Measurements from ENCODE around the gene RASGEF1B.
"Not testable (repeated sequence)": the region's sequence is repeated elsewhere in the genome, so short reads cannot be mapped to it uniquely, and the experiment has no call there.

RASGEF1B gene

DNA sequence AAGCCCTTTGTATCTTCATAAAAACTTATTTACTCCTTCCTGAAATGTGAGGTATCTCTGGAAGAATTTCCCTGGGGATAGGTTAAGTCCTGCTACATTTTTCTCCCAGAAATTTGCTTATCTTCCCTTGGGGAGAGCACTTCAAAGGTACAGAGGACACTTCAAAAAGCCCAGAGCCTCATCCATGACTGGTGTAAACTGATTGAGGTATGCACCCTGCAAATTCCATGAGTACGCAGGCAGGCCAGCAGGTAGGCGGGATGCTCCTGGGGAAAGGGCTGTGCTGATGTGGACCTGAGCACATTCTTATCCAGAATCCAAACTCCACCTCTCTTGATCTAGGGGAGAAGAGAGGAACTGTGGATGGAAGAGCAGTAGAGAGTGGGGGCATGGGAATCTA lies 26.3 kb upstream of the RASGEF1B start:
- DNase-seq = no peak

GRCh38 chr4:81495345-81495744 lies 23.6 kb upstream of the RASGEF1B start:
- no peak for DNase-seq

GRCh38 chr4:81494031-81494431 lies 22.3 kb upstream of the RASGEF1B start:
- DNase-seq = no peak

DNA sequence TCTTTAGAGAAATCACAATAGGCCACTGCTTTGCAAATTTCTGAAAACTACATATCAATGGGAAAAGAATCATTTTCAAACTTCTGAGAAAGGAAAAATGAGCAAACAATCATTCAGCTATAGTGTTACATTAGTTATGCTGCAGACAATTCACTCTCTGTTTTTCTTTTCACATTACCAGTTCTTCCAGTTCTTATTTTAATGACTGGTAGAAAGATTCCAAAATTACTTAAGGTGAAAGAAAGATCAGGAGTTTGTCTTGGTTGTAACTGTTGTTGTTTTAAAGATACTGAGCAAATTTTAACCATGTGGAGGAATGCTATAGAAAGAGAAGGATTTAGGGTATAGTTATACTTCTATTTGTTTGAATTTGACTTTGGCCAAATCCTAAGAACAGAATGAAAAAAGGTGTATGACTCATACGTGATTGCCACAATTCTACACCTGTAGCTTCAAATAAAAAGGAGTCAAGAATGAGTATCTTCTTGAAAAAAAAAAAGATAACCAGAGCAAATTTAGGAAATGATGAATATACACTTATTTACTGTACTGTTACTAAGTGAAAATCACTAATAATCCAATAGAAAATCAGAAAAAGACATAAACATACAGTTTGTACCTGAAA lies 21.0 kb upstream of the RASGEF1B start:
- DNase-seq = no peak

GRCh38 chr4:81491943-81492342 lies 20.2 kb upstream of the RASGEF1B start:
- DNase-seq = no peak

DNA sequence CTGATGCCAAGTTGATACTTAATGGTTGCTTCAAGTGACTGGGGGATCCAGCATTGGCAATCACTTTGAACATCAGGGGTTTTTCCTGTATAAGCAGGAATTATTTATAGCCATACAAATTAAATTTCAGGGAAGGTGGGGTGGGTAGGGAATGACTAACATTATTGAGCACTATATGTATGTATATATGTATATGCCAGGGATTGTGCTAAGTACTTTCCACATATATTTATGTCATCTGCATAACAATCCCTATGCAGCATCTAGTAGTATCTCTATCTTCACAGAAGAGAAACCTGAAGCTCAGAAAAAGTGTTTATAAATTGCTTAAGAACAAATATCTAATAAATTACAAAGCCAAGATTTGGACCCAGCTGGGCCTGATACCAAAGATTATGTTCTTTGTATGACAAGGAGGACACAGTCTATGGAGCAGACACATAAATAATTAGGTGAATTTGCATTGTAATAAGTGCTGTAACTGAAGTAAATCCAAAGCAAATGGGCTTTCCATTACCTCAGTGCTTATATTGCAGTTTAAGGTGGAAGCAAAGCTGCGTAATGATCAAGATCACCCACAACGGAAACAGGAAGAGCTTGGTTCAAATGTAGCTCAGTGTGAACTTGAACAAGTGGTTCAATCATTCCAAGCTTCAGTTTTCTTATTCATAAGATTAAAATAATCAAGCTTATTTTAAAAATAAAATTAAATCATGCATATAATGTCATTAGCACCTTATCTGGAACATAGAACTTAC lies 18.9 kb upstream of the RASGEF1B start:
- DNase-seq = no peak

GRCh38 chr4:81486502-81486901 lies 14.8 kb upstream of the RASGEF1B start:
- DNase-seq = no peak

DNA sequence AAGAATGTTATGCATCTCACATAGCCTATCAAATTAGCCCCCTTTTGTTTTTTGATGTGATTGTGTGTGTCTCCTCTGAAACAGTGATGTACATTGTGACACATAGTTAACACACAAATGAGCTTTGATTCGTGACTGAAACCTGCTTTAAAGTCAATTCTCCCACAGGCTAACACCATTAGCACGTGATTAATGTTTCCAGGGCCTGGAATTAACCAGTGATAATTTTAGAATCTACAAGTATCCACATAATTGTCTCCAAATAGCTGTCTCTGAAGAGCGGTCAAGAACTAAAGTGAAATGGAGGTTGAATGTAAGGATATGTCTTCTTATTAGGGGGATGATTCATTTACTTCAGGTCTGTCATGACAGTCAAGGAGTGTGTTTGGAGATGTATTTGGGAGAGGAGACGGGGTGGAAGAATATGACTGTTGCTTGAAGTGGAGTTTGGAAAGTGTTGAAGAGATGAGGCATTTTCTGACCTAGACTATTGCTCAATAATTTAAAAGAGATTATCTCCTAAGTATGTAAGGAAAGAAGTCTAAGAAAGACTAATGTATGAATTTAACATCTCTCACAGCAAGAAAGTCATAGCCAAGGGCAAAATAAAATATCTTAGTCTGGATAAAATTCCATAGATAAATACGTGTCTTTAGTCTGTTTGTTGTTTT lies 13.7 kb upstream of the RASGEF1B start:
- DNase-seq = no peak

- no peak for DNase-seq
Observed at GRCh38 chr4:81482326-81482725, 10.6 kb upstream of the RASGEF1B start.

DNA sequence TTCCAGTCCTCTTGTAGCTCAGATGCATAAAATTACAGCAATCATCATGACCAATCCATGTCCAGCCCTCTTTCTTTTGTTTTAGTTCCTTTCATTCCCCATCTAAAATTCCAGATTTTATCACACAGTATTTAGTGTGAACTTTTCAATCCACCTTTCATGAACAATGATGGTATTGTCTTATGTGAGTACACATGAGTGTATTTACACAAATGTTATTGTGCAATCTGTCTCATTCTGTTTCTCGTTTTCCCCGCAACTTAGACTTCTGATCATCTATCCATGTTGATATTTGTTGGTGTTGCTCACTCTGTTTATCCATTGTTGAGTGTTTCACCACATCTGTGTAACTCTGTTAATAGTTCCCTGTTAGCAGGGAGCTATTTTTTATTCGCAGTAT lies 9.4 kb upstream of the RASGEF1B start:
- DNase-seq = no peak

DNA sequence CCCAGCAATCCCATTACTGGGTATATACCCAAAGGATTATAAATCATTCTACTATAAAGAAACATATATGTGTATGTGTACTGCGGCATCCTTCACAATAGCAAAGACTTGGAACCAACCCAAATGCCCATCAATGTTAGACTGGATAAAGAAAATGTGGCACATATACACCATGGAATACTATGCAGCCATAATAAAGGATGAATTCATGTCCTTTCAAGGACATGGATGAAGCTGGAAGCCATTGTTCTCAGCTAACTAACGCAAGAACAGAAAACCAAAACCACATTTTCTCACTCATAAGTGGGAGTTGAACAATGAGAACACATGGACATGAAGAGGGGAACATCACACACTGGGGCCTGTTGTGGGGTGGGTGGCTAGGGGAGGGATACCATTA lies 7.9 kb upstream of the RASGEF1B start:
- DNase-seq = not testable (repeated sequence)

- not testable (repeated sequence) for DNase-seq
Observed at GRCh38 chr4:81473331-81474265, 1.9 kb upstream of the RASGEF1B start.

GRCh38 chr4:81472281-81473182 lies 825 bp upstream of the RASGEF1B start:
- peak; percentile 11 for DNase-seq

DNA sequence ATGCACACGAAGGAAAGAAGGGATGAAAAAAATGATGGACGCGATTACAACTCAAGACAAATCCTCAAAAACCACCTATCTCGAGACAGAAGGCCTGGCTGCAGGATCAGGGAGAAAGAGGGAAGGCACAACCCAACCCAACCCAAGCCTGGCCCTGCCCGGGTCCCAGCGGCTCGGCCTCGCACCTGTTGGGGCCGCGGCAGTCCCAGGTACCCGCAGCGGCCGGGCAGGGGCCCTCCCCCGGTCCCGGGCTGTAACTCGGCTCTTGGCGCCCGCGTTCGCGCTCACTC lies 464 bp downstream of the RASGEF1B start:
- DNase-seq = no peak

DNA sequence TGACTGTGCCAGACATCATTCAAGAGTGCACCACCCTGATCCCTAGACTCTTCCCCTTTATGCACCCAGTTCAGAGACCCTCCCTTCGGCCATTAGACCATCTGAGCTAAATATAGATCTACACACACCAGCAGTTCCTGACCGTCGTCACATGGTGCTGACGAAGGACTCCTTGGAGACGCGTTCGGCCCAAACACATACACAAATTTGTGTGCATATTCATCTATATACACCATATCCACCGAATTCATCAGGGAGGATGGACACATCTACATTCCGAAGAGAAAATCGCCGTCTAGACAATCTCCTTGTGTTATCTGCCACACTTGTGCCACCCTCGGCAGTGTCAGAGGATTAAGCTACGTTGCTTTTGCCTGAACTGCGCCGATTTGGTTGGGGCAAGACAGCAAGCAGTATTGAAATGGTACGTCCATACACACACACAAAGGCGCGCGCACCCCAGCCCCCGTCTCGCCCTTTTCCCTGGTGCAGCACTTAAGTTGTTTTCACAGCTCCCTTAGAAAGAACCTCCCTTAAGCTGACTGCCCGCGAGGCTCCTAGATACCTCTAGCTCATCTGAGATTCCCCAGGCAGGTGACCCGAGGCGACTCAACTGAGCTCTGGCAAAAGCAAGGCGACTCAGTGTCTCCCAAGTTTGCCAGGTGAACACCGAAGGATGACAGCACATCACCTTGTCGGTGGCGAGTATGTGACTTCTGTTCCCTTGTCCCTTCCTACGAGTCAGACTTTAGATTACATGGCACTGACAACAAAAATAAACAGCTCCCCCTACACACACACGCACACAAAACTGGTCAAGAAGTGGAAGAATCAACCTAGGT lies 1.0 kb downstream of the RASGEF1B start:
- DNase-seq = no peak

DNA sequence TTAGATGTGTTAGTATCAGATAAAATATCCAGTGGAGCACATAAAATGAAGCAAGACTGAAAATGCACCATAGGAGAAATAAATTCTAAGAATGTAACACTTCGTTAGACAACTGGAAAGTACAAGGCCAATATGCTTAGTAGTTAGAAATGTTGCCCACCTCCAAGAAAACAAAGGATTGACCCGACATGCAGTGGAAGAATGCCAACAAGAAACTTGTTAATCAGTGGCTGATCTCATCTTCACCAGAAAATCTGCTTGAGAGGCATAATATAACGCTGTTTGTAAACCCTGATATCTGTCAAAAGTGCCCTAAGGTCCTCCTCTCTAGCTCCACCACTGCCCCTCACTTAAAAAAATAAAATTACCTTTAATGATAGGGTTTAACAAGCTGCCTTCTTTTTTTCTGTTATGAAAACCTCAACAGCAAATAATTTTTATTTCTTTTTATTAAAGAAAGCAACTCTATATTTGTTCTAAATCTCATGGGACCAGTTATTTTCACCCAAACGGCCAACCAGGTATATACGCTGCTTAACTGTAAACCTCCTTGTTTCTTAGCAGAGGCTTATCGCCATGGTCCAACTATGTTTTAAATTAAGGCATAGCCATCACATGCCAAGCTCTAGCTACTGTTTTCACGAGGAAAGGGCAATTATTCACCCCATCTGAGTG lies 1.8 kb downstream of the RASGEF1B start:
- no peak for DNase-seq

DNA sequence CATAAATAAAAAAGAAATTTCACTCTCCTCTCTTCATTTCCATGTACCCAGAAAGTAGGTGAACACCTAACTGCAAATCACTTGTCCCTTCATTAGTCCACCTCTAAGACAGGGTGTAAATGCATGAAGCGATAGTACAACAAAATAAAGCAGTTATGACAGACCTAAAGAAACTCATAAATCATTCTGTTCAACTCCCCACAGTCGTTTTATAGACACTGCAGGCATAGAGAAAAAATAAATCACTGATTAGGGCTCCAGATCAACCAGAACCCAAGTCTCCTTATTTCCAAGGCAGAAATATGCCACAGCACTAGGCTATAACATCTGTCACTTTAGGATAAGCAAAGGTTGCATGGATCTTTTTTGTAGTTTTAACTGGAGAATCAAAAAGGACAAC lies 3.0 kb downstream of the RASGEF1B start:
- no peak for DNase-seq

GRCh38 chr4:81467672-81467964 lies 4.1 kb downstream of the RASGEF1B start:
- DNase-seq = no peak

DNA sequence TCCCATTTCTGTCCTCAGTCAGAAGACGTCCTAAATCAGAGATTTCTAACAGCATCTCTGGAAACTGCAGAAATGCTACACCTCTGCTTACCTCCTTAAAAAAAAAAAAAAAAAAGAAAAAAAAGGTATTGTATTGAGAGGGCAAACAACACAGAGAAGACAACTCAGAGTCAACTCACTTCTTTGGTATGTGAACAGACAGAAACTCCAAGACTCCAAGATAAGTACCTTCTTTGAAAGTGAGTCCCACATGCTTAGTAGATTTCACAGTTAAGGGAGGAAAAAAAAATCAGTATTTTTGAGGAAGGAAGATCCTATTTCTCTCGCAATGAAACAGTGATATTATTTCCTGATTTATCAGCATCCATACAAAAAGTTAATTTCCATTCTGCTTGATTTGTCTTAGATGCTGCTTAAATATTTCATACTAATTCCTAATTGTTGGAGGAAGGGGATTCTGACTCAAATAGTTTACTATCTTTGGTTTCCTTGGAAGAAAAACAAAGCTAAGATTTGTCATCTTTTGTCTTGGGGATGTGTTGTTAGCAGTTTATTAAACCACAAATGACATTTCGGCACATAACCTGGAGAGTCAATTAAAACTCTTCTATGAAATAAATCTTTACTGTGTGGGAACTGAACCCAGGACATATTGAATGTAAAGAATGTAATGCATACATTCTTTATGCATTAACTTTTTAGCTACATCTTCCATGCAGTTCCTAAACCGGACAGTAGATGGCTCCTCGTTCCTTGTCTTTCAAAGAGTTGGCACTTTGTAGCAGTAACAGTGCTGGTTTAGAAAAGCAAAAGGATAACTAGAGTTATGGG lies 4.7 kb downstream of the RASGEF1B start:
- peak; percentile 77 for DNase-seq

Data from fibroblast of skin of abdomen (primary cell).